ENCODE measurements around the gene ARHGAP35.

- TF ChIP-seq, protein P1, sequence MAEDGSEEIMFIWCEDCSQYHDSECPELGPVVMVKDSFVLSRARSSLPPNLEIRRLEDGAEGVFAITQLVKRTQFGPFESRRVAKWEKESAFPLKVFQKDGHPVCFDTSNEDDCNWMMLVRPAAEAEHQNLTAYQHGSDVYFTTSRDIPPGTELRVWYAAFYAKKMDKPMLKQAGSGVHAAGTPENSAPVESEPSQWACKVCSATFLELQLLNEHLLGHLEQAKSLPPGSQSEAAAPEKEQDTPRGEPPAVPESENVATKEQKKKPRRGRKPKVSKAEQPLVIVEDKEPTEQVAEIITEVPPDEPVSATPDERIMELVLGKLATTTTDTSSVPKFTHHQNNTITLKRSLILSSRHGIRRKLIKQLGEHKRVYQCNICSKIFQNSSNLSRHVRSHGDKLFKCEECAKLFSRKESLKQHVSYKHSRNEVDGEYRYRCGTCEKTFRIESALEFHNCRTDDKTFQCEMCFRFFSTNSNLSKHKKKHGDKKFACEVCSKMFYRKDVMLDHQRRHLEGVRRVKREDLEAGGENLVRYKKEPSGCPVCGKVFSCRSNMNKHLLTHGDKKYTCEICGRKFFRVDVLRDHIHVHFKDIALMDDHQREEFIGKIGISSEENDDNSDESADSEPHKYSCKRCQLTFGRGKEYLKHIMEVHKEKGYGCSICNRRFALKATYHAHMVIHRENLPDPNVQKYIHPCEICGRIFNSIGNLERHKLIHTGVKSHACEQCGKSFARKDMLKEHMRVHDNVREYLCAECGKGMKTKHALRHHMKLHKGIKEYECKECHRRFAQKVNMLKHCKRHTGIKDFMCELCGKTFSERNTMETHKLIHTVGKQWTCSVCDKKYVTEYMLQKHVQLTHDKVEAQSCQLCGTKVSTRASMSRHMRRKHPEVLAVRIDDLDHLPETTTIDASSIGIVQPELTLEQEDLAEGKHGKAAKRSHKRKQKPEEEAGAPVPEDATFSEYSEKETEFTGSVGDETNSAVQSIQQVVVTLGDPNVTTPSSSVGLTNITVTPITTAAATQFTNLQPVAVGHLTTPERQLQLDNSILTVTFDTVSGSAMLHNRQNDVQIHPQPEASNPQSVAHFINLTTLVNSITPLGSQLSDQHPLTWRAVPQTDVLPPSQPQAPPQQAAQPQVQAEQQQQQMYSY (CRISPR knock-in tag; IDR thresholded peaks at IDR 0.05), result no peak
- no peak for TF ChIP-seq RUNX3 (IDR thresholded peaks at IDR 0.05; ENCODE audit: low read length)
- TF ChIP-seq GABPA (IDR thresholded peaks at IDR 0.05; ENCODE audit: low read depth), result no peak
- no peak for TF ChIP-seq BCL11A (IDR thresholded peaks at IDR 0.05; ENCODE audit: low read depth, low read length)
- TF ChIP-seq E4F1 (IDR thresholded peaks at IDR 0.05; ENCODE audit: borderline replicate concordance, partially characterized antibody), result no peak
- TF ChIP-seq, protein P2, sequence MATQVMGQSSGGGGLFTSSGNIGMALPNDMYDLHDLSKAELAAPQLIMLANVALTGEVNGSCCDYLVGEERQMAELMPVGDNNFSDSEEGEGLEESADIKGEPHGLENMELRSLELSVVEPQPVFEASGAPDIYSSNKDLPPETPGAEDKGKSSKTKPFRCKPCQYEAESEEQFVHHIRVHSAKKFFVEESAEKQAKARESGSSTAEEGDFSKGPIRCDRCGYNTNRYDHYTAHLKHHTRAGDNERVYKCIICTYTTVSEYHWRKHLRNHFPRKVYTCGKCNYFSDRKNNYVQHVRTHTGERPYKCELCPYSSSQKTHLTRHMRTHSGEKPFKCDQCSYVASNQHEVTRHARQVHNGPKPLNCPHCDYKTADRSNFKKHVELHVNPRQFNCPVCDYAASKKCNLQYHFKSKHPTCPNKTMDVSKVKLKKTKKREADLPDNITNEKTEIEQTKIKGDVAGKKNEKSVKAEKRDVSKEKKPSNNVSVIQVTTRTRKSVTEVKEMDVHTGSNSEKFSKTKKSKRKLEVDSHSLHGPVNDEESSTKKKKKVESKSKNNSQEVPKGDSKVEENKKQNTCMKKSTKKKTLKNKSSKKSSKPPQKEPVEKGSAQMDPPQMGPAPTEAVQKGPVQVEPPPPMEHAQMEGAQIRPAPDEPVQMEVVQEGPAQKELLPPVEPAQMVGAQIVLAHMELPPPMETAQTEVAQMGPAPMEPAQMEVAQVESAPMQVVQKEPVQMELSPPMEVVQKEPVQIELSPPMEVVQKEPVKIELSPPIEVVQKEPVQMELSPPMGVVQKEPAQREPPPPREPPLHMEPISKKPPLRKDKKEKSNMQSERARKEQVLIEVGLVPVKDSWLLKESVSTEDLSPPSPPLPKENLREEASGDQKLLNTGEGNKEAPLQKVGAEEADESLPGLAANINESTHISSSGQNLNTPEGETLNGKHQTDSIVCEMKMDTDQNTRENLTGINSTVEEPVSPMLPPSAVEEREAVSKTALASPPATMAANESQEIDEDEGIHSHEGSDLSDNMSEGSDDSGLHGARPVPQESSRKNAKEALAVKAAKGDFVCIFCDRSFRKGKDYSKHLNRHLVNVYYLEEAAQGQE (IDR thresholded peaks at IDR 0.05; ENCODE audit: low read depth, low read length), result no peak
- no peak for TF ChIP-seq CTCF (IDR thresholded peaks at IDR 0.05 in 2 of 3, conservative IDR thresholded peaks at IDR 0.05 in 1 of 3; ENCODE audit: control insufficient read depth in 2 of 3, extremely low read depth in 1 of 3, insufficient read depth in 1 of 3, low read depth in 3 of 3, low read length in 3 of 3)
- TF ChIP-seq SMAD5 (IDR thresholded peaks at IDR 0.05; ENCODE audit: low read depth), result no peak
Measured at GRCh38 chr19:46823049-46823448, 37.7 kb upstream of the ARHGAP35 start.

Data from GM12878 (cell line).